GM18499 (cell line): ENCODE measurements around the gene NUDT12.

Experiments used
- ATAC-seq: cut with Tn5 transposase; IDR thresholded peaks from one replicate; pipeline ENCODE4 v1.9.1; 2021; ENCODE audit warnings: moderate number of reproducible peaks; ENCODE audit not compliant: insufficient read depth, unreplicated experiment

NUDT12 gene

GRCh38 chr5:103562453-103563157, at the start of gene NUDT12:
Gene NUDT12, minus strand, starts transcription at chr5:103562789. Its CDS starts 2,541 bp downstream, at chr5:103560248.
- peak; percentile 62 for ATAC-seq

- no peak for ATAC-seq
Observed at GRCh38 chr5:103607346-103607745, 44.8 kb upstream of the NUDT12 start.

- no peak for ATAC-seq
Observed at GRCh38 chr5:103605277-103605676, 42.7 kb upstream of the NUDT12 start.

- ATAC-seq = no peak
Observed at GRCh38 chr5:103602438-103602837, 39.8 kb upstream of the NUDT12 start.

GRCh38 chr5:103601314-103601713, 38.7 kb upstream of the NUDT12 start:
- no peak for ATAC-seq

GRCh38 chr5:103600086-103600485, 37.5 kb upstream of the NUDT12 start:
- no peak for ATAC-seq

- no peak for ATAC-seq
Observed at GRCh38 chr5:103598997-103599566, 36.5 kb upstream of the NUDT12 start.

GRCh38 chr5:103590221-103590620, 27.6 kb upstream of the NUDT12 start:
- no peak for ATAC-seq

- ATAC-seq = no peak
Observed at GRCh38 chr5:103589776-103590175, 27.2 kb upstream of the NUDT12 start.

GRCh38 chr5:103589357-103589756, 26.8 kb upstream of the NUDT12 start:
- ATAC-seq = no peak

- no peak for ATAC-seq
Observed at GRCh38 chr5:103587185-103587748, 24.7 kb upstream of the NUDT12 start.

GRCh38 chr5:103582364-103582763, 19.8 kb upstream of the NUDT12 start:
- no peak for ATAC-seq

GRCh38 chr5:103573411-103573810, 10.8 kb upstream of the NUDT12 start:
- no peak for ATAC-seq

GRCh38 chr5:103572454-103572853, 9.9 kb upstream of the NUDT12 start:
- no peak for ATAC-seq

GRCh38 chr5:103571730-103572129, 9.1 kb upstream of the NUDT12 start:
- no peak for ATAC-seq

GRCh38 chr5:103569313-103570060, 6.9 kb upstream of the NUDT12 start:
- ATAC-seq = no peak

- ATAC-seq = no peak
Observed at GRCh38 chr5:103565719-103566118, 3.1 kb upstream of the NUDT12 start.

- ATAC-seq = peak; percentile 39
Observed at GRCh38 chr5:103561685-103562452, 720 bp downstream of the NUDT12 start.

GRCh38 chr5:103560826-103561225, 1.8 kb downstream of the NUDT12 start:
- ATAC-seq = no peak

- no peak for ATAC-seq
Observed at GRCh38 chr5:103546858-103547257, 15.7 kb downstream of the NUDT12 start.
